SK-N-SH treated with all-trans-retinoic acid at 6 μM for 48 hours (cell line): ENCODE results near the gene ARID1A.

Experiments
- ARNTL ChIP-seq: fragments of 450-650 bp; formaldehyde crosslinking; IDR thresholded peaks from 2 replicates; pipeline ENCODE4 v1.5.0; 2020; ENCODE audit warnings: low read depth, mild to moderate bottlenecking, moderate library complexity, borderline replicate concordance
- ISL1 ChIP-seq: fragments of 250-450 bp; sonication (Bioruptor Pico); IDR thresholded peaks from 2 replicates; pipeline ENCODE4 v2.1.2; 2022; ENCODE audit warnings: mild to moderate bottlenecking, moderate library complexity
- PATZ1 ChIP-seq: fragments of 250-450 bp; sonication (Bioruptor Pico); IDR thresholded peaks from 2 replicates; pipeline ENCODE4 v1.8.0; 2020; ENCODE audit warnings: mild to moderate bottlenecking, moderate library complexity, borderline replicate concordance

- TF ChIP-seq ISL1 (CRISPR knock-in tag) (no peak), ARNTL (no peak), PATZ1 (CRISPR knock-in tag) (no peak)
These were observed 10.9 kb upstream of the ARID1A start for GRCh38 chr1:26684763-26685508.
